Endothelial cell of umbilical vein (primary cell): ENCODE results near the gene RPL31.

Experiments used
- EZH2 ChIP-seq: IDR thresholded peaks from 2 replicates; pipeline ENCODE4 v1.6.1; 2012; ENCODE audit warnings: borderline replicate concordance, low read depth, mild to moderate bottlenecking, moderate library complexity, low read length, inconsistent platforms; ENCODE audit not compliant: severe bottlenecking
- FOS ChIP-seq: IDR thresholded peaks from 2 replicates; pipeline ENCODE4 v1.6.1; 2011; ENCODE audit warnings: mild to moderate bottlenecking, low read length, moderate library complexity, borderline replicate concordance; ENCODE audit not compliant: insufficient read depth
- GATA2 ChIP-seq: IDR thresholded peaks from 2 replicates; pipeline ENCODE4 v1.7.0; 2011; ENCODE audit warnings: low read depth, mild to moderate bottlenecking, moderate library complexity, mixed read lengths, low read length; ENCODE audit not compliant: insufficient read length, insufficient read depth
- POLR2A ChIP-seq: IDR thresholded peaks from 2 replicates; pipeline ENCODE4 v1.6.1; 2012; ENCODE audit warnings: low read depth, mild to moderate bottlenecking, control low read depth, low read length
- POLR2AphosphoS5 ChIP-seq: IDR thresholded peaks from 2 replicates; pipeline ENCODE4 v1.6.1; 2012; ENCODE audit warnings: low read depth, mild to moderate bottlenecking, control low read depth, low read length, moderate library complexity; ENCODE audit not compliant: insufficient read depth
- TF ChIP-seq, protein P1 (sequence below), 2 donors: IDR thresholded peaks; 1 replicate in 1 of 2; 2 replicates in 1 of 2; pipeline ENCODE4 v1.5.1; 2011; ENCODE audit warnings: low read length in 2 of 2, mild to moderate bottlenecking in 2 of 2, moderate library complexity in 2 of 2, control low read depth in 1 of 2, inconsistent platforms in 1 of 2, low read depth in 1 of 2; ENCODE audit not compliant: insufficient read depth in 1 of 2; ENCODE audit errors: extremely low read depth in 1 of 2
- TF ChIP-seq, protein P2 (sequence below): IDR thresholded peaks from 2 replicates; pipeline ENCODE4 v1.6.1; 2011; ENCODE audit not compliant: insufficient read depth, insufficient read length

DNA sequence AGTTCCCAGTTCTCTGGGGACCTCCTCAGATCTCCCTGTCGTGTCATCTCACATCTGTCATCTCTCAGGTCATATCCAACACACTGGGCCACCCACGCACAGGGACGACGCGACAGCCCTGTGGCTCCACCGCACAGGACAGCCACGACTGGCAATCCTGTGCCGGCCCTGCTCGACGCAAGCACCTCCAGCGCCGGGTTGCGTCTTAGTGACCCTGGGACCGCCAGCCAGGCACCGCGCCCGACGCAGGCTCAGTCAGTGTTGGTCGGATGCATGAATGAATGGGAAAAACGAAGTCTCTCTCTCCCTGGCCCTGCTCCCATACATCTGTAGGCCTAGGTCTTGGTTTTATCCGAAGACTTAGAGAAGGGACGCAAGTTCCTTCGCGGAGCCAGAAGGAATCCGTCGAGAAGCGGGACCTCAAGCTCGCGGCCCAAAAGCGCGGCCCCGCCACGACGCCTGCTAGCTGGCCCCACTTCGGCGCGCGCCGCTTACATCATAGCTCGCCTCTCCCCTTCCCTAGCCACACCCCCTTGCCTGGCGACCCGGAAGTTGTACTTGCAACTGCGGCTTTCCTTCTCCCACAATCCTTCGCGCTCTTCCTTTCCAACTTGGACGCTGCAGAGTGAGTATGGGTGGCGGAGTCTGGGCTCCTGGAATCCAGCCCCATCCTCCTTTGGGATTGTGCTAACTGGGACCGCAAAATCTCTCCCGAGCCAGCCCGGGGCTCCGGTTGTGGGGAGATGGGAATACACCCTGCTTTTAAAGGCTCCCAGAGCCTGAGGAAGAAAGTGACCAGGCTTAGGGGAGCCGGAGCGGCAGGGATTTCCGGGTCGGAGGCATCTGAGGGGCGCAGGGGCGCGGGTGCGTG is at the start of gene RPL31:
- TF ChIP-seq, protein P1, sequence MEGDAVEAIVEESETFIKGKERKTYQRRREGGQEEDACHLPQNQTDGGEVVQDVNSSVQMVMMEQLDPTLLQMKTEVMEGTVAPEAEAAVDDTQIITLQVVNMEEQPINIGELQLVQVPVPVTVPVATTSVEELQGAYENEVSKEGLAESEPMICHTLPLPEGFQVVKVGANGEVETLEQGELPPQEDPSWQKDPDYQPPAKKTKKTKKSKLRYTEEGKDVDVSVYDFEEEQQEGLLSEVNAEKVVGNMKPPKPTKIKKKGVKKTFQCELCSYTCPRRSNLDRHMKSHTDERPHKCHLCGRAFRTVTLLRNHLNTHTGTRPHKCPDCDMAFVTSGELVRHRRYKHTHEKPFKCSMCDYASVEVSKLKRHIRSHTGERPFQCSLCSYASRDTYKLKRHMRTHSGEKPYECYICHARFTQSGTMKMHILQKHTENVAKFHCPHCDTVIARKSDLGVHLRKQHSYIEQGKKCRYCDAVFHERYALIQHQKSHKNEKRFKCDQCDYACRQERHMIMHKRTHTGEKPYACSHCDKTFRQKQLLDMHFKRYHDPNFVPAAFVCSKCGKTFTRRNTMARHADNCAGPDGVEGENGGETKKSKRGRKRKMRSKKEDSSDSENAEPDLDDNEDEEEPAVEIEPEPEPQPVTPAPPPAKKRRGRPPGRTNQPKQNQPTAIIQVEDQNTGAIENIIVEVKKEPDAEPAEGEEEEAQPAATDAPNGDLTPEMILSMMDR (IDR thresholded peaks at IDR 0.05; ENCODE audit: extremely low read depth in 1 of 2, insufficient read depth in 1 of 2, low read depth in 1 of 2, low read length in 2 of 2), result no peak
- TF ChIP-seq EZH2, result no peak
- peak; percentile 99 for TF ChIP-seq POLR2AphosphoS5
- TF ChIP-seq POLR2A, result peak; percentile 99
- TF ChIP-seq FOS, result no peak
- TF ChIP-seq, protein P2, sequence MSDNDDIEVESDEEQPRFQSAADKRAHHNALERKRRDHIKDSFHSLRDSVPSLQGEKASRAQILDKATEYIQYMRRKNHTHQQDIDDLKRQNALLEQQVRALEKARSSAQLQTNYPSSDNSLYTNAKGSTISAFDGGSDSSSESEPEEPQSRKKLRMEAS, result peak; percentile 73
- TF ChIP-seq GATA2, result no peak
